Activated T-cell treated with anti-CD3 and anti-CD28 coated beads, Interleukin-2, amount 50 U/mL, for 4 hours (primary cell): Measurements from ENCODE around the gene MMAA. TPM values are rescaled to one million over a fixed set of nuclear protein-coding genes. Genes with fewer than 3 reads are reported as not detected.
"Not testable (repeated sequence)": the region's sequence is repeated elsewhere in the genome, so short reads cannot be mapped to it uniquely, and the experiment has no call there.

Experiments used
- ATAC-seq, 2 donors: fragments of 200-7000 bp; cut with Tn5 transposase; one replicate each; pipeline ENCODE4 v1.10.0; 2021
- DNase-seq: peaks from one replicate; pipeline ENCODE4 v3.0.0-alpha.2; 2020
- H3K27me3 Mint-ChIP-seq: one replicate; pipeline ENCODE4 v1.8.0; 2021; ENCODE audit warnings: low read depth, mixed read lengths
- H3K36me3 Mint-ChIP-seq: one replicate; pipeline ENCODE4 v1.8.0; 2022; ENCODE audit warnings: mixed read lengths; ENCODE audit not compliant: insufficient read depth
- H3K4me1 Mint-ChIP-seq: one replicate; pipeline ENCODE4 v1.8.0; 2021; ENCODE audit warnings: low read depth, mixed read lengths
- H3K4me3 Mint-ChIP-seq: one replicate; pipeline ENCODE4 v1.8.0; 2021; ENCODE audit warnings: mild to moderate bottlenecking, moderate library complexity, mixed read lengths
- H3K9me3 Mint-ChIP-seq: one replicate; pipeline ENCODE4 v1.8.0; 2021; ENCODE audit warnings: mixed read lengths
- total RNA-seq, 3 donors: library from RNA; stranded (reverse); gene quantifications; one replicate each; pipeline ENCODE4 v1.2.1, GENCODE V29; 2021

MMAA gene
- 10 to 100 TPM; 13.9 to 16.6 (median 14.6) TPM for total RNA-seq

DNA sequence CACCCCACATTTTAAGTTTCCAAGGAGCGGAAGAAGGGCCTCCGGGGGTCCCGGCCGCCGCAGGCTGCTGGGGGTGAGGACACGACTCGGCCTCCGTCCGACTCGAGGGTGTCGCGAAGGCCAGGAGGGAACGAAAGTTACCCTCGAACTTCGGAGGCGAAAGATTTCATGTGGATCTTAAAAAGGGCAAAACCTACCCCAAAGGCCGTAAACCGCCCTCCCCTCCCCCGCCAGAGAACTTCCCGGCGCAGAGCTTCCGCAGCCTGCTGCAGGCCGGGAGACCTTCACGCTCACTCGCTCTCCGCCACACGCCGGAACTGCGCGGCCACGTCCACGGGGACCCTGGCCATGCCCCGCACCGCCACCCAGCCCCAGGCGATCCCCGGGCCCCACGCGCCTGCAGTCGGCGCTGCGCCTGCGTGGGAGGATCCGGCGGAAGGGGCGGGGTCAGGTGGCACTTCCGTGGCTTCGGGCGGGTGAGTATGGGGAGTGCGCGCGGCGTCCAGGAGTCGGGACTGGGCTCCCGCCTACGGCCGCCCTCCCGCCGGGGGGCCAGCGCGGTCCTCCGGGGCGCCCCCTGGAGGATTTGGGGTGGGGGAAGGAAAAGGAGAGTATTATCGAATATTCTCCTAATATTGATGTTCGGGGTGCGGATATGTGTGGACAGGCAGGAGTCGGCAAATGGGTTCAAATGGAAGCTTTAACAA is at the start of gene MMAA:
TSS of gene MMAA (plus strand) at position 454 of the 707 bp plus-strand sequence. CDS start 19,755 bp downstream, outside the sequence.
- H3K4me1 Mint-ChIP-seq = peaks cover 43% of the 10 kb centered on the region
- ATAC-seq (peak; percentile 92 to 94), DNase-seq (peak; percentile 96)
- no peaks in the 10 kb centered on the region for H3K27me3 Mint-ChIP-seq
- peaks cover 10% of the 10 kb centered on the region for H3K36me3 Mint-ChIP-seq
- H3K9me3 Mint-ChIP-seq = peaks cover 4% of the 10 kb centered on the region
- H3K4me3 Mint-ChIP-seq = peak within 1 kb of the TSS; percentile 96

DNA sequence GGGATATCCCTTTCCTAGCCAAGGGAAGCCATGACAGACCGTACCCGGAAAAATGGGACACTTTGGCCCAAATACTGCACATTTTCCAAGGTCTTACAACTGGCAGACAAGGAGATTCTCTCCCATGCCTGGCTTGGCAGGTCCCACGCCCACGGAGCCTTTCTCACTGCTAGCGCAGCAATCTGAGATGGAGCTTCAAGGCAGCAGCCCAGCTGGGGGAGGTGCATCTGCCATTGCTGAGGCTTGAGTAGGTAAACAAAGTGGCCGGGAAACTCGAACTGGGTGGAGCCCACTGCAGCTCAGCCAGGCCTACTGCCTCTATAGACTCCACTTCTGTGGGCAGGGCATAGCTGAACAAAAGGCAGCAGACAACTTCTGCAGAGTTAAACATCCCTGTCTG is 44.6 kb upstream of the MMAA start:
- not testable (repeated sequence) for DNase-seq, H3K4me3 Mint-ChIP-seq, H3K36me3 Mint-ChIP-seq, H3K4me1 Mint-ChIP-seq, ATAC-seq
- Mint-ChIP-seq H3K27me3 (peaks cover 11% of the 10 kb centered on the region), H3K9me3 (peaks cover 12% of the 10 kb centered on the region)

DNA sequence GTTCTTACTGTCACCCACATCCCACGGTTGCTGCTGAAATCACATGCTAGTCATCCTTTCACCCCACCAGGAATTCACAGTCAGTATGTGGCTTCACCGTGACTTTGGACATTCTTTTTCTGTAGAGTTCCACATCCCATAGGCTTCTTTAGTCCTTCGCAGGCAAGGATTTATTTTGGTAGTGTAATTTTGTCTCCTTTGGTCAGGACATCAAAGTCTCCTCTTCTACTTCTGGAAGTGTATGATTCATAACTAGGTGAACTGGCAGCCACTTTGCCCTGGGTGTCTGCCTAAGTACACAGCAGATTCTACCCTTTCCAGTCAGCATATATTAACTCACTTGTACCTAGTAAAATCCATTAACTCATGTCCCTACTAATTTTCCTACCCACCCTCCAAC is 38.3 kb upstream of the MMAA start:
- no peaks in the 10 kb centered on the region for H3K36me3 Mint-ChIP-seq
- H3K4me3 Mint-ChIP-seq = no peak overlapping the region
- H3K9me3 Mint-ChIP-seq = no peaks in the 10 kb centered on the region
- ATAC-seq = no peak
- peaks cover 8% of the 10 kb centered on the region for H3K27me3 Mint-ChIP-seq
- no peak for DNase-seq
- no peaks in the 10 kb centered on the region for H3K4me1 Mint-ChIP-seq

DNA sequence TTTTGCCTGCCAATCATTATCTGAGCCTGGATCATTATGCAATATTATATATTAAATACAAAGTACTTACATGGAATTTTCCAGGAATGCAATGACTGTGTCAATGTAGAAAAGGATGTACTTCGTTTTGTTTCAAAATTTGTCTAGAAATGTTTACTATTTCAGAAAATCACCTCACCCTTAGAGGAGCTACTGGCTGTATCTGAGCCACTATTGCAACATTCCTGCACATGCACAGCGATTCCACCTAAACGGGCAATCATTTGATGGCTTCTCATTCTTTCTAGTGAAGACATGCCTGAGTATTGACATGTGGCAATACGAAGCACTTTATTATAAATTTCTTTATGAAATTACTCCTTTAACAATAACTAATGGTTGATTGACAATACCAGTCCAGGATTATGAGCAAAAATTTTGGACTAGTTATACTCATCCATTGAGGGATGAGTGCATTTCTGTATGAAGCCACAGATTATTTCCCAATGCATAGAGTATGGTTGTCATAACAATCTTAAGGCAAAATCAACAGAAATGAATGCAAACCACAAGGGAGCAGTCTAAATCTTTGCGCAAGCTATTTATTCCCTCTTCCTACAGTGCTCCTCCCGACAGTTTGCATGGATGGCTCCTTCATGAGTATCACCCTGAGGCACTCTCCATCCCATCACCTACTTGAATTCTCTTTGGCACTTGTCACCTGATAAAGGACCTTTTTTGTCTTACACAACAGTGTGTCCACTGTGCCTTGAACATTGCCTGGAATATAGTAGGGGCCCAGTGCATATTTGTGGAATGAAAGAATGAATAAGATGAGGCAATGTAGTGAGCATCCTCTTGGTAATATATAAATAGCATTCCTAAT is 35.8 kb upstream of the MMAA start:
- Mint-ChIP-seq H3K4me1 (no peaks in the 10 kb centered on the region), H3K4me3 (no peak overlapping the region), H3K27me3 (peaks cover 8% of the 10 kb centered on the region), H3K9me3 (no peaks in the 10 kb centered on the region), H3K36me3 (no peaks in the 10 kb centered on the region)
- ATAC-seq = no peak
- no peak for DNase-seq

DNA sequence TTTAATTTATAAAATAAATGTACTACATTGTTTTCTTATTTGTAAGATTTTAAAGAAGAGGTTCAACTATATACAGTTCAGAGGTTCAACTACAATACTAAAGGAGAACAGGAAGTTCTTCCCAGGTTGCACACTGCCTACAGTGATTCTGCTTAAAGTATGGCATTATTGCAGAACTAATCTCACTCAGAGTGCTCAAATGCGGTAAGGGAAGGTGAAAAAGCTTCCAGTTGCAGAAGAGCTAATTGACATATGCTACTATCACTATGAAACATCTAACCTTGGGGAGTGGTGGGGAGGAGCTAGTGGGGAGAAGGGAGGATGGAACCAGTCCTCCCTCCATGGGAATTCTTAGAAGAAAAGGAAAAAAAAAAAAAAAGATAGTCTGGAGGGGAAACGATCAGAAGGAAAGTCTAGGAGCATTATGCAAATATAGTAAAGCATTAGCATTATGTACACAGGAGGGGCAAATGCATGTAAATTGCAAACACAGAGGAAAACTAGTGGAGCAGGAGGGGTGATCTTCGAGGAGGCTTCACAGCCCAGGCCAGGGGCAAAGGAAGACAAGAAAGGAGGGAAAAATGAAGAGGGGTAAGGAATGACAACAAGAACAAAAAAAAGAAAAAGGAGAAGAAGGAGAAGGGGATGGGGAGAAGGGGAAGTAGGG is 32.0 kb upstream of the MMAA start:
- Mint-ChIP-seq H3K9me3 (peaks cover 3% of the 10 kb centered on the region), H3K4me3 (no peak overlapping the region), H3K36me3 (no peaks in the 10 kb centered on the region), H3K4me1 (no peaks in the 10 kb centered on the region), H3K27me3 (peaks cover 6% of the 10 kb centered on the region)
- ATAC-seq (no peak), DNase-seq (no peak)

DNA sequence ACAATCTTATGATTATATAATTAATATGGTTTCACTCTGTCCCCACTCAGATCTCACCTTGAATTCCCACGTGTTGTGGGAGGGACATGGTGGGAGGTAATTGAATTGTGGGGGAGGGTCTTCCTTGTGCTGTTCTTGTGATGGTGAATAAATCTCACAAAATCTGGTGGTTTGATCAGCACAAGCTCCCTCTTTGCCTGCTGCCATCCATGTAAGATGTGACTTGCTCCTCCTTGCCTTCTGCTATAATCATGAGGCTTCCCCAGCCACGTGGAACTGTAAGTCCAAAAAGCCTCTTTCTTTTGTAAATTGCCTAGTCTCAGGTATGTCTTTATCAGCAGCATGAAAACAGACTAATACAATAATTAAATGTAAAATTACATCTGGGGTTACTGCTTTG is 29.8 kb upstream of the MMAA start:
- H3K4me1 Mint-ChIP-seq, H3K9me3 Mint-ChIP-seq, DNase-seq, H3K36me3 Mint-ChIP-seq, ATAC-seq, H3K4me3 Mint-ChIP-seq: not testable (repeated sequence)
- H3K27me3 Mint-ChIP-seq = peaks cover 20% of the 10 kb centered on the region

DNA sequence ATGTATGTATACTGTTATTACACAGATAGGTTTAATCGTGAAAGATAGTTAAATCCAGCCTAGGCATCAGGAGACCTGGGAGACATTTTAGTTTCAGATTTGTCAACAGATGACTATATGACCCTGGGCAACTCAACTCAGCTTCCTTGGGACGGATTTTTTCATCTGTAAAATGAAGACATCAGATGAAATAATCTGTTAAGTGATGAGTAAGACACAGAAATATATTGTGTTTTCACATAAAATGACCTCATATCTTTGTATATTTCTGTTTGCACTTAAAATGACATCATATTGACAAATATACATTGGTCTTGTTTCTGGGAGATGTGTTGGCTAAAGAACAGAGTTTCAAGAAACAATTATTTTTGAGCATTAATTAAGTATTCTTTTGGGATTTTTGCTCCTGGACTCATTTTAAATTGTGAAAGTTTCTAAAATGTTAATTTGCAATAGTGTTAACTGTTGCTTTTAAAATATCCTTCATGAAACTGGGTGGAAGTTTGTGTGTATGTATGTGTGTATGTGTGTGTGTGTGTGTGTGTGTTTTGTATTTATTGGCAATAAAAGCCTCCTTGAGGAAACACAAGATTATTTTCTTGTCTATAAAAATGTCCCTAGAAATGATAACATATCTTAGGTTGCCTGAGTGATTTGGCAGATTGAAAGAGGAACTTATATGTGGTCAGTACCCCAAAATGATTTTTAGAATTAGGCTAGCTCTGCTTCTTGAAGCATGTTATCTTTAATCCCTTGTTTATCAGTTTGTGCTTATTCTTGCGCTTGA is 29.1 kb upstream of the MMAA start:
- no peaks in the 10 kb centered on the region for H3K36me3 Mint-ChIP-seq
- H3K4me3 Mint-ChIP-seq = no peak overlapping the region
- no peak for DNase-seq
- peaks cover 3% of the 10 kb centered on the region for H3K9me3 Mint-ChIP-seq
- ATAC-seq = no peak
- peaks cover 23% of the 10 kb centered on the region for H3K27me3 Mint-ChIP-seq
- no peaks in the 10 kb centered on the region for H3K4me1 Mint-ChIP-seq

DNA sequence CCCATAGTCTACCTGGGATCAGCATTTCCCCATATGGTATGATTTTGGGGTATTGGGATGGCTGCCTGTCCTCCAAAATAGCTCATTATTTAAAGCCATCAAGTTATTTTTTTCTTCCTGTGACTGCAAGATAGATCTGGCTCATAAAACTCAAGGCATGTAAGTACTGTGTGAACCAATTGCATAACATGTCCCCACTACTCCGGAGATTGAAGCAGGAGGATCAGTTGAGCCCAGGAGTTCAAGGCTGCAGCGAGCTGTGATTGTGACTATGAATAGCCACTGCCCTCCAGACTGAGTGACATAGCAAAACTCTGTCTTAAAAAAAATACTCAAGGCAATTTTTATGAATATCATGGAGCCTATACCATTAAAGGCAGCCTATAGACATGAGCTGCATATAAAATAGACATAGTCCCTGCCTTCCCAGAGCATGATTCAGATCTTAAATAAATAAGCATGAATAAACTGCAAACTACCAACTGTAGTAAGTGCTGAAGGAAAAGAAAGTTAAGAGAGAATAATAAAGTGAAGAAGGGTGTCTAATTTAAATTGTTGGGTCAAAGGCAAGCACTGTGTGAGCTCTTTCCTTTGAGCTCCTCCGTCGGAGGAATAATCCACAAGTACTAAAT is 16.9 kb upstream of the MMAA start:
- Mint-ChIP-seq H3K9me3 (peaks cover 17% of the 10 kb centered on the region), H3K4me3 (no peak overlapping the region), H3K36me3 (no peaks in the 10 kb centered on the region), H3K4me1 (no peaks in the 10 kb centered on the region), H3K27me3 (peaks cover 12% of the 10 kb centered on the region)
- ATAC-seq (no peak), DNase-seq (no peak)

DNA sequence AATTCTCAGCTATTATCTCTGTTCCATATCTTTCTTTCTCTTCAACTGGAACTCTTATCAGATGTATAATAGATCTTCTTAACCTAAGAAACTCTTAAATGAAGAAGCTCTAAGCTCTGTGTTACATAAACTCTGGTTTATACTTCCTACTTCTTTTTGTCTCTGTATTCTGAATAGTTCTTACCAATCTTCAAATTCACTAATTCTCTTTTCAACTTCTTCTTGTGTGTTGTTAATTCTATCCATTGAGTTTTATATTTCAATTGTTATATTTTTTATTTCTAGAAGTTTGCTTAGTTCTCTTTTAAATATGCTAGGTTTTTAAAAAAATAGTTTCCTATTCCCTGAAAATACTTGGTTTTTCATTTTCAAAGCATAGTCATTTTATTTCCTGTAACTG is 13.2 kb upstream of the MMAA start:
- ATAC-seq (no peak), DNase-seq (no peak)
- peaks cover 3% of the 10 kb centered on the region for H3K4me1 Mint-ChIP-seq
- H3K27me3 Mint-ChIP-seq = peaks cover 10% of the 10 kb centered on the region
- no peaks in the 10 kb centered on the region for H3K36me3 Mint-ChIP-seq
- peaks cover 17% of the 10 kb centered on the region for H3K9me3 Mint-ChIP-seq
- H3K4me3 Mint-ChIP-seq = no peak overlapping the region

DNA sequence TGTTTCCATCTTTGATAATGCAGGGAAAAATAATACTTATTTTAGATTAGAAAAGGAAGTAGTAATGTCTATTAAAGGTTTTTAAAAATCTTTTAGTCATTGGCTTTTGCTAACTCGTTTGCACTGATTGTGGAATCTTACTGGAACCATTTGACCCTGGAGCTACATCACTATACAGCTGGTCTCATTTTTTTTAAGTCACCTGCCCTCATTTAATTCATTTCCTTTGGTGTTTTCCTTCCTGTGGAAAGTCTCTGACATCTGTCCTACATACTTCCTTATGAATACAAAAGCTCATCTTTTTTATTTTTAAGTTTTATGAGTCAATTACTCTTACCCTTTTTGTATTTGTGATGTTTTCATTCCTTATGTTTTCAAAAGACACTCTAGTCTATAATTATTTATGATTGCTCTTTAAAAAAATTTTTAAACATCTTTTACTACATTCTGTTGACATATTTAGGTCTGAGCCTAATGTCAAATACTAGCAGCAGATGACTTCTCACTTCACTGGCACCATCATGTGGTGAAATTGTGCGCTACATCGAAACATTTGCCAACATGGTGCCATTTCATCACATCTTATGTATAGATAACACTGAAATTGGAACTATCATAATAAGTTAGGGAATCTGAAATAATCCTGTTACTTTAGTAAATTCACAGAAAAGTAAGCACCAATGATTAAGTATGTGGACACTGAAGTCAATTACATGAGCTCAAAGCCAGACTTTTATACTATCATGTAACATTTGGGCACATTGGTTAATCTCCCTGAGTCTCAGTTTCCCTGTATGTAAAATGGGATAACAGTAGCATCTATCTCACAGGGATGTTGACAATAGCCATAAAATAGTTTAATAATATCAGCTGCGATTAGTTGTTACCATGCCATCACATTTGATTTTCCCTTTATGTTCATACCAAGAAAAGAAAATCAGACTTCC is 9.4 kb upstream of the MMAA start:
- no peak overlapping the region for H3K4me3 Mint-ChIP-seq
- H3K4me1 Mint-ChIP-seq = peaks cover 10% of the 10 kb centered on the region
- H3K36me3 Mint-ChIP-seq = no peaks in the 10 kb centered on the region
- DNase-seq = peak; percentile 53
- peaks cover 2% of the 10 kb centered on the region for H3K27me3 Mint-ChIP-seq
- peak; percentile 49 to 52 for ATAC-seq
- peaks cover 17% of the 10 kb centered on the region for H3K9me3 Mint-ChIP-seq

DNA sequence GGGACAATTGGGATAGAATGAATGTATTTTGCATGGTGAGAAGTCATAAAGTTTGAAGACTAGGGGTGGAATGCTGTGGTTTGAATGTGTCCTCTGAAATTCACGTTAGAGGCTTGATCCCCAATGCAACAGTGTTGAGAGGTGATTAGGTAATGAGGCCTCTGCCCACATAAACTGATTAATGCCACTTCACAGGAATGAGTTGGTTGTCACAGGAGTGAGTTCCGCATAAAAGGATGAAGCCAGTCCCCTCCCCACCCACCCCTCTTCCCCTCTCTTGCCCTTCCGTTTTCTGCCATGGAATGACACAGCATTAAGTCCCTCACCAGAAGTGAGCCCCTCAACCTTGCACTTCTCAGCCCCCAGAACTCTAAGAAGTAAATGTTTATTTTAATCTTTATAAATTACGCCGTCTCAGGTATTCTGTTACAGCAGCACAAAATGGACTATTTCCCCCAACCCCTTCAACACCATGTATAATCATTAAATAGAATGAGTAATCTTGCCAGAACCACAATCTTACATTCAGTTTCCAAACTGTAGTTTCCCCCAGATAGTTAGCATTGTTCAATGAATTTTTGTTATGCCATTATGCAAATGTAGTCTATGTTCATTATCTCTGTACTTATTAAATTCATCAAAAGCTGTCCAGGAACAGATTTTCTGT is 5.5 kb upstream of the MMAA start:
- no peaks in the 10 kb centered on the region for H3K9me3 Mint-ChIP-seq
- H3K4me1 Mint-ChIP-seq = peaks cover 22% of the 10 kb centered on the region
- no peaks in the 10 kb centered on the region for H3K27me3 Mint-ChIP-seq
- no peak overlapping the region for H3K4me3 Mint-ChIP-seq
- DNase-seq = no peak
- no peaks in the 10 kb centered on the region for H3K36me3 Mint-ChIP-seq
- peak; percentile 69 to 77 for ATAC-seq

DNA sequence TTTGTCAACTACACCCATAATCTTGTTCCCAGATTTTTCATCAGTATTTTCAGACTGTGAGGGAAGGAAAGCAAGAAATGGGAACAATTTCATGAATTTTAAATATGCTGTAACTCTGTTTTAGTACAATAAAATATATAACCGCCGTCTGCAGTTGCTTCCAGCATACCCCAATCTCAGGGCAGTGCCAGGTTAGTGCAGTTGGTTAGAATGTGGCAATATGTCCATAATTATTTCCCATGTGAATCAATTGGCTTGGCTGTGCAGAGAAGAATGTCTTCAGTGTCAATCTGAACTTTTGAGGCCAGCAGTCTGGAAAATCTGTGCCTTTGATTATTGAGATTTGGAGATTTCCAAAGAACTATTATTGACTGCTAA is 5.0 kb upstream of the MMAA start:
- no peak overlapping the region for H3K4me3 Mint-ChIP-seq
- no peak for ATAC-seq
- no peaks in the 10 kb centered on the region for H3K27me3 Mint-ChIP-seq
- H3K9me3 Mint-ChIP-seq = no peaks in the 10 kb centered on the region
- no peak for DNase-seq
- no peaks in the 10 kb centered on the region for H3K36me3 Mint-ChIP-seq
- H3K4me1 Mint-ChIP-seq = peaks cover 23% of the 10 kb centered on the region
